Neural cell (in vitro differentiated cells): Measurements from ENCODE around the gene MTHFD1L. TPM values are rescaled to one million over a fixed set of nuclear protein-coding genes. Genes with fewer than 3 reads are reported as not detected.

Experiments
- H2AFZ ChIP-seq: fragments of 200-600, 300-800 bp; sonication (generic), shearing (Covaris generic); 2 replicates; pipeline ENCODE4 v1.6.0; 2014; ENCODE audit warnings: low read depth, mild to moderate bottlenecking, antibody characterized with exemption, low read length, moderate library complexity
- H3F3A ChIP-seq: fragments of 200-600 bp; shearing (Covaris generic); 2 replicates; pipeline ENCODE4 v1.6.1; 2016; ENCODE audit warnings: mild to moderate bottlenecking, moderate library complexity, mixed read lengths, antibody characterized with exemption, low read length; ENCODE audit not compliant: insufficient read depth, poor library complexity, severe bottlenecking
- H3K27ac ChIP-seq: fragments of 200-600, 300-800 bp; sonication (generic), shearing (Covaris generic); 2 replicates; pipeline ENCODE4 v1.5.1; 2014; ENCODE audit warnings: mild to moderate bottlenecking, low read length, moderate library complexity
- H3K27me3 ChIP-seq: fragments of 300-800, 200-600 bp; sonication (generic), shearing (Covaris generic); 2 replicates; pipeline ENCODE4 v1.6.0; 2014; ENCODE audit warnings: mild to moderate bottlenecking, low read depth, low read length, moderate library complexity; ENCODE audit not compliant: insufficient read depth
- H3K36me3 ChIP-seq: fragments of 300-800, 200-600 bp; sonication (generic), shearing (Covaris generic); 2 replicates; pipeline ENCODE4 v1.5.1; 2014; ENCODE audit warnings: mild to moderate bottlenecking, antibody characterized with exemption, low read length, moderate library complexity; ENCODE audit not compliant: insufficient read depth
- H3K4me2 ChIP-seq: fragments of 300-800, 200-600 bp; sonication (generic), shearing (Covaris generic); 2 replicates; pipeline ENCODE4 v1.6.0; 2014; ENCODE audit warnings: mild to moderate bottlenecking, low read length
- H3K4me3 ChIP-seq: fragments of 300-800, 200-600 bp; sonication (generic), shearing (Covaris generic); 2 replicates; pipeline ENCODE4 v1.5.1; 2014; ENCODE audit warnings: mild to moderate bottlenecking, low read length, moderate library complexity
- H3K79me2 ChIP-seq: fragments of 200-600 bp; shearing (Covaris generic); replicated peaks from 2 replicates; pipeline ENCODE4 v1.6.0; 2014; ENCODE audit warnings: mild to moderate bottlenecking, low read length, moderate library complexity; ENCODE audit not compliant: insufficient read depth
- H3K9ac ChIP-seq: fragments of 300-800, 200-600 bp; sonication (generic), shearing (Covaris generic); 2 replicates; pipeline ENCODE4 v1.6.1; 2016; ENCODE audit warnings: mild to moderate bottlenecking, low read length, mixed read lengths
- H3K9me2 ChIP-seq: fragments of 200-600 bp; shearing (Covaris generic); 2 replicates; pipeline ENCODE4 v1.6.1; 2016; ENCODE audit warnings: mild to moderate bottlenecking, low read length, mixed read lengths; ENCODE audit not compliant: insufficient read depth
- H3K9me3 ChIP-seq: fragments of 200-600, 300-800 bp; sonication (generic), shearing (Covaris generic); 2 replicates; pipeline ENCODE4 v1.6.1; 2016; ENCODE audit warnings: mild to moderate bottlenecking, mixed run types, low read length, moderate library complexity, mixed read lengths
- H4K20me1 ChIP-seq: fragments of 200-600 bp; shearing (Covaris generic); 2 replicates; pipeline ENCODE4 v1.6.1; 2016; ENCODE audit warnings: mild to moderate bottlenecking, mixed run types; ENCODE audit not compliant: insufficient read depth
- EP300 ChIP-seq: fragments of 450-650 bp; conservative IDR thresholded peaks from 2 replicates; pipeline ENCODE4 v1.6.1; 2014; ENCODE audit warnings: antibody characterized with exemption, mild to moderate bottlenecking, moderate library complexity; ENCODE audit not compliant: poor library complexity, severe bottlenecking
- EZH2 ChIP-seq: fragments of 200-600, 300-800 bp; shearing (Covaris generic), sonication (generic); IDR thresholded peaks from 2 replicates; pipeline ENCODE4 v1.6.1; 2014; ENCODE audit warnings: antibody characterized with exemption, low read length, borderline replicate concordance, mild to moderate bottlenecking; ENCODE audit not compliant: insufficient read depth, poor library complexity, severe bottlenecking
- MXI1 ChIP-seq: fragments of 450-650 bp; conservative IDR thresholded peaks from 2 replicates; pipeline ENCODE4 v1.6.1; 2014; ENCODE audit warnings: antibody characterized with exemption, mild to moderate bottlenecking; ENCODE audit not compliant: poor library complexity, severe bottlenecking
- POLR2AphosphoS5 ChIP-seq: IDR thresholded peaks from 2 replicates; pipeline ENCODE4 v1.6.1; 2012
- RAD21 ChIP-seq: fragments of 450-650 bp; conservative IDR thresholded peaks from 2 replicates; pipeline ENCODE4 v1.6.1; 2014; ENCODE audit warnings: antibody characterized with exemption, mild to moderate bottlenecking, moderate library complexity
- SMC3 ChIP-seq: fragments of 450-650 bp; conservative IDR thresholded peaks from 2 replicates; pipeline ENCODE4 v1.6.1; 2014; ENCODE audit warnings: antibody characterized with exemption, mild to moderate bottlenecking, moderate library complexity; ENCODE audit not compliant: poor library complexity
- TAF1 ChIP-seq: IDR thresholded peaks from 2 replicates; pipeline ENCODE4 v1.6.1; 2012; ENCODE audit warnings: low read depth
- polyA plus RNA-seq: library from polyadenylated mRNA; depleted of rRNA; stranded (reverse); fragments of >200 nt; gene quantifications from 2 replicates; pipeline ENCODE4 v1.2.3, GENCODE V29; 2014
- TF ChIP-seq, protein P1 (sequence below): fragments of 450-650 bp; IDR thresholded peaks from 2 replicates; pipeline ENCODE4 v1.5.1; 2014; ENCODE audit warnings: antibody characterized with exemption, mild to moderate bottlenecking, moderate library complexity; ENCODE audit not compliant: poor library complexity, severe bottlenecking
- TF ChIP-seq, protein P2 (sequence below): IDR thresholded peaks from 2 replicates; pipeline ENCODE4 v1.6.1; 2012; ENCODE audit warnings: borderline replicate concordance

Gene MTHFD1L
- polyA plus RNA-seq, 1 donor from 2014 or later = 6.3 TPM

DNA sequence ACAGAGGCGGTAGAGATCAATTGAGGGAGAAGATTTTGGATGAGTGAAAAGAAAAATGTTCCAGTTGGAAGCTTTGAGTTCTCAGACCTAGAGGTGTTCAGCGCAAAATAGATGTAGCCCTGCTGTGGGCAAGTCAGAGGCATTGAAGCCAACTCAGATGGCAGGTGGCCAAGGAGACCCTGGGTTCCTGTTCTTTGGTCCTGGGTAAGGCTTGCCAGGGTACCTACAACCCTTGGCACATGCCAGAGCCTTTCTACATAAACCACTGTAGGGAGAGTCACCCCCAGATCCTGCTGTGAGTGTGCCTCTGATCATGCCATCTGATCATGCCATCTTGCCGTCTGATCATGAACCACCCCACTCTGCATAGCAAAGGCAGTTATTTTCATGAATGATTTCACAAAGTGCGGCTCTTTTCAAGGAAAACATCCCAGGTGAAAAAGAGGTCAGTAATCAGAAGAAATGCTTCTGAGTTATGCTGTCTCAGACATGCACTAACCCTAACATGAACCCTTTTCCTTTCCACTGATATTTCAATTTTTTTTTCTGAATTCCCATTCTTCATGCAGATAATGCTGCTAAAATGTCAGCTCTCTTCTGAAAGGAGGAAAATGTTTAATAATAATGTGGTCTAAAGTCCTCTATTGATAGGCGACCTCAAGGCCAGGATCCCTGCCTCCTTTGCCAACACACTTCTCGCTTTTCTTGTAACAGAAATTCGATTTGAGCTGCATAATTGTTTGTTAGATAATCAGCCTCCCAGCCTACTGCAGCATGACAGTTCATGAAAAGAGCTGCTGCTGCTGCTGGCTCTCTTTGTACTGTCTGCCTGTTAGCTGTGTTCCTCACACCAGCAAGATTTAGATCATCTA is 153.6 kb downstream of the MTHFD1L start:
- no peak overlapping the region for H3K4me2 ChIP-seq
- H3K79me2 ChIP-seq = no peaks in the 10 kb centered on the region
- H3K9me3 ChIP-seq = no peaks in the 10 kb centered on the region
- H3K9ac ChIP-seq = peak overlapping the region; percentile 16
- H2AFZ ChIP-seq = no peak overlapping the region
- peak overlapping the region; percentile 43 for H3K27ac ChIP-seq
- no peaks in the 10 kb centered on the region for H3K9me2 ChIP-seq
- H3F3A ChIP-seq = peaks cover 3% of the 10 kb centered on the region
- H3K4me3 ChIP-seq = peak overlapping the region; percentile 1
- H3K27me3 ChIP-seq = no peaks in the 10 kb centered on the region
- H4K20me1 ChIP-seq = no peaks in the 10 kb centered on the region
- no peak for TF ChIP-seq EZH2
- no peak for TF ChIP-seq RAD21
- TF ChIP-seq SMC3 = no peak
- TF ChIP-seq EP300 = no peak
- TF ChIP-seq MXI1 = no peak
- TF ChIP-seq, protein P1, sequence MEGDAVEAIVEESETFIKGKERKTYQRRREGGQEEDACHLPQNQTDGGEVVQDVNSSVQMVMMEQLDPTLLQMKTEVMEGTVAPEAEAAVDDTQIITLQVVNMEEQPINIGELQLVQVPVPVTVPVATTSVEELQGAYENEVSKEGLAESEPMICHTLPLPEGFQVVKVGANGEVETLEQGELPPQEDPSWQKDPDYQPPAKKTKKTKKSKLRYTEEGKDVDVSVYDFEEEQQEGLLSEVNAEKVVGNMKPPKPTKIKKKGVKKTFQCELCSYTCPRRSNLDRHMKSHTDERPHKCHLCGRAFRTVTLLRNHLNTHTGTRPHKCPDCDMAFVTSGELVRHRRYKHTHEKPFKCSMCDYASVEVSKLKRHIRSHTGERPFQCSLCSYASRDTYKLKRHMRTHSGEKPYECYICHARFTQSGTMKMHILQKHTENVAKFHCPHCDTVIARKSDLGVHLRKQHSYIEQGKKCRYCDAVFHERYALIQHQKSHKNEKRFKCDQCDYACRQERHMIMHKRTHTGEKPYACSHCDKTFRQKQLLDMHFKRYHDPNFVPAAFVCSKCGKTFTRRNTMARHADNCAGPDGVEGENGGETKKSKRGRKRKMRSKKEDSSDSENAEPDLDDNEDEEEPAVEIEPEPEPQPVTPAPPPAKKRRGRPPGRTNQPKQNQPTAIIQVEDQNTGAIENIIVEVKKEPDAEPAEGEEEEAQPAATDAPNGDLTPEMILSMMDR = no peak
- TF ChIP-seq TAF1 = no peak
- no peak for TF ChIP-seq POLR2AphosphoS5
- TF ChIP-seq, protein P2, sequence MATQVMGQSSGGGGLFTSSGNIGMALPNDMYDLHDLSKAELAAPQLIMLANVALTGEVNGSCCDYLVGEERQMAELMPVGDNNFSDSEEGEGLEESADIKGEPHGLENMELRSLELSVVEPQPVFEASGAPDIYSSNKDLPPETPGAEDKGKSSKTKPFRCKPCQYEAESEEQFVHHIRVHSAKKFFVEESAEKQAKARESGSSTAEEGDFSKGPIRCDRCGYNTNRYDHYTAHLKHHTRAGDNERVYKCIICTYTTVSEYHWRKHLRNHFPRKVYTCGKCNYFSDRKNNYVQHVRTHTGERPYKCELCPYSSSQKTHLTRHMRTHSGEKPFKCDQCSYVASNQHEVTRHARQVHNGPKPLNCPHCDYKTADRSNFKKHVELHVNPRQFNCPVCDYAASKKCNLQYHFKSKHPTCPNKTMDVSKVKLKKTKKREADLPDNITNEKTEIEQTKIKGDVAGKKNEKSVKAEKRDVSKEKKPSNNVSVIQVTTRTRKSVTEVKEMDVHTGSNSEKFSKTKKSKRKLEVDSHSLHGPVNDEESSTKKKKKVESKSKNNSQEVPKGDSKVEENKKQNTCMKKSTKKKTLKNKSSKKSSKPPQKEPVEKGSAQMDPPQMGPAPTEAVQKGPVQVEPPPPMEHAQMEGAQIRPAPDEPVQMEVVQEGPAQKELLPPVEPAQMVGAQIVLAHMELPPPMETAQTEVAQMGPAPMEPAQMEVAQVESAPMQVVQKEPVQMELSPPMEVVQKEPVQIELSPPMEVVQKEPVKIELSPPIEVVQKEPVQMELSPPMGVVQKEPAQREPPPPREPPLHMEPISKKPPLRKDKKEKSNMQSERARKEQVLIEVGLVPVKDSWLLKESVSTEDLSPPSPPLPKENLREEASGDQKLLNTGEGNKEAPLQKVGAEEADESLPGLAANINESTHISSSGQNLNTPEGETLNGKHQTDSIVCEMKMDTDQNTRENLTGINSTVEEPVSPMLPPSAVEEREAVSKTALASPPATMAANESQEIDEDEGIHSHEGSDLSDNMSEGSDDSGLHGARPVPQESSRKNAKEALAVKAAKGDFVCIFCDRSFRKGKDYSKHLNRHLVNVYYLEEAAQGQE = no peak
- no peaks in the 10 kb centered on the region for H3K36me3 ChIP-seq

DNA sequence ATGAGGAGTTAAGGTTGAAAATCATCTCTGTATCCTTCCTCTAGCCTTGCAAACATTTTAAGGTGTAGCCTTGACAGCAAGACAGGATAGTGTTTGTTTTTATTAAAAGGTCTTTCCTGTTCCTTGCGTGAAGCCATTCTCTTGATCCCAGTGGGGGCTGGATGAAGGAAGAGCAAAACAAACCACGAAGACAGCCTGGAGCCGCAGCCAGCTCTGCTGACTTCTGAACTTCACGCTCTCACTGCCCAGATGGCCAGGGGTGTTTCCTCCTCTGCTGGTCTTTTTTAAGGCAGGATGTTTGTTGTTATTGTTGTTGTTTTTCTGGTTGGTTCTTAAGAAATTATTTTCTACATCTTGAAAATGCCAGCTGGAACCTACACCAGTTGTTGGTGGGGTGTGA is 156.4 kb downstream of the MTHFD1L start:
- Histone ChIP-seq H3K27ac (no peak overlapping the region), H3K9me3 (no peaks in the 10 kb centered on the region), H3K79me2 (no peaks in the 10 kb centered on the region), H3F3A (peaks cover 3% of the 10 kb centered on the region), H3K4me3 (no peak overlapping the region), H3K9ac (no peak overlapping the region), H3K27me3 (no peaks in the 10 kb centered on the region), H3K4me2 (no peak overlapping the region), H3K9me2 (no peaks in the 10 kb centered on the region), H4K20me1 (no peaks in the 10 kb centered on the region), H2AFZ (no peak overlapping the region), H3K36me3 (no peaks in the 10 kb centered on the region)
- TF ChIP-seq SMC3 (no peak), RAD21 (no peak), EZH2 (no peak), TAF1 (no peak), EP300 (no peak)
- TF ChIP-seq, protein P1 = no peak
- TF ChIP-seq, protein P2 = no peak
